GM12864 (cell line): Measurements from ENCODE around the gene GLE1.

ENCODE experiments used
- DNase-seq: peaks from one replicate; pipeline ENCODE4 v3.0.0-alpha.2; 2011; ENCODE audit warnings: low read depth
- H3K4me3 ChIP-seq: 2 replicates; pipeline ENCODE4 v1.5.1; 2011; ENCODE audit warnings: mild to moderate bottlenecking, low read depth, low read length, control low read depth
- CTCF ChIP-seq: IDR thresholded peaks from 2 replicates; pipeline ENCODE4 v1.5.1; 2011; ENCODE audit warnings: low read depth, mild to moderate bottlenecking, moderate library complexity, low read length, control low read depth, inconsistent platforms; ENCODE audit errors: missing control alignments

Gene GLE1

GRCh38 chr9:128504485-128505413, at the start of gene GLE1:
Gene GLE1, plus strand, starts transcription at chr9:128504719. Its CDS starts 87 bp downstream, at chr9:128504806.
- H3K4me3 ChIP-seq, result peak within 1 kb of the TSS; percentile 81
- TF ChIP-seq CTCF, result no peak
- peak; percentile 73 for DNase-seq

GRCh38 chr9:128454991-128455390, 49.5 kb upstream of the GLE1 start:
- TF ChIP-seq CTCF, result no peak
- DNase-seq, result no peak
- H3K4me3 ChIP-seq, result no peak overlapping the region

GRCh38 chr9:128455849-128456612, 48.5 kb upstream of the GLE1 start, which contains the start of gene ODF2:
Gene ODF2, plus strand, starts transcription at chr9:128456006. Its CDS starts 86 bp downstream, at chr9:128456092.
- H3K4me3 ChIP-seq, result peak within 1 kb of the TSS; percentile 99
- peak; percentile 82 for DNase-seq
- TF ChIP-seq CTCF, result no peak

- DNase-seq, result peak; percentile 18
- H3K4me3 ChIP-seq, result peak overlapping the region; percentile 99
- no peak for TF ChIP-seq CTCF
Measured at GRCh38 chr9:128456613-128457061, 47.9 kb upstream of the GLE1 start.

GRCh38 chr9:128457207-128457606, 47.3 kb upstream of the GLE1 start:
- H3K4me3 ChIP-seq, result peak overlapping the region; percentile 99
- DNase-seq, result no peak
- TF ChIP-seq CTCF, result no peak

- TF ChIP-seq CTCF, result no peak
- DNase-seq, result no peak
- H3K4me3 ChIP-seq, result no peak overlapping the region
Measured at GRCh38 chr9:128459011-128459410, 45.5 kb upstream of the GLE1 start.
